Motor neuron (in vitro differentiated cells): Measurements from ENCODE around the gene VIPR2. TPM values are rescaled to one million over a fixed set of nuclear protein-coding genes. Genes with fewer than 3 reads are reported as not detected.
"Not testable (repeated sequence)": the region's sequence is repeated elsewhere in the genome, so short reads cannot be mapped to it uniquely, and the experiment has no call there.

Experiments
- ATAC-seq, 8 experiments: fragments of 200-7000 bp; cut with Tn5 transposase; replicated peaks in 6 of 8; 2 replicates each; pipeline ENCODE4 v1.8.0; 2021; ENCODE audit warnings: mild to moderate bottlenecking in 8 of 8, moderate library complexity in 8 of 8
- H3K27ac ChIP-seq, 2 donors: fragments of 250-450 bp; sonication (Bioruptor Pico); 2 replicates each; pipeline ENCODE4 v1.9.0; 2021; ENCODE audit warnings: antibody characterized with exemption in 2 of 2, mild to moderate bottlenecking in 2 of 2, moderate library complexity in 1 of 2
- H3K4me1 ChIP-seq, 2 donors: fragments of 250-450 bp; sonication (Bioruptor Pico); replicated peaks in 1 of 2; 2 replicates each; pipeline ENCODE4 v1.6.1; 2021; ENCODE audit warnings: antibody characterized with exemption in 2 of 2, mild to moderate bottlenecking in 2 of 2, moderate library complexity in 1 of 2
- H3K4me3 ChIP-seq, 5 donors: fragments of 250-450 bp; sonication (Bioruptor Pico); 2 replicates each; pipeline ENCODE4 v1.9.0; 2021; ENCODE audit warnings: antibody characterized with exemption in 5 of 5, mild to moderate bottlenecking in 5 of 5, moderate library complexity in 4 of 5
- WGBS, 10 experiments: fragments of 450-650 bp; shearing (Covaris generic); methylation state at CpG; one replicate each; pipeline ENCODE4 v1.0.0; 2022; 5-methylcytosine and 5-hydroxymethylcytosine counted together
- in situ Hi-C, 9 experiments: fragments of 400-800 bp; cut with MboI; loops; one replicate each; pipeline ENCODE4 v1.15.0; 2021; ENCODE audit warnings: low sequenced_read_pairs in 9 of 9, low pct_unique_long_range_greater_than_20kb in 2 of 9; ENCODE audit not compliant: unreplicated experiment in 9 of 9
- total RNA-seq, 8 experiments: library from RNA; unstranded; fragments of 300-600 nt; gene quantifications; 2 replicates each; pipeline versions ENCODE4 v1.2.3 to v1.2.4, GENCODE V29; 2022

The VIPR2 gene
- total RNA-seq, 8 experiments from 2014 or later: 0.05 to 2.0 (median 0.73) TPM; not detected in 1

GRCh38 chr7:159007364-159007995 lies 137.2 kb downstream of the VIPR2 start:
- H3K27ac ChIP-seq: no peak overlapping the region
- no peaks in the 10 kb centered on the region for H3K4me1 ChIP-seq
- 21 to 92% (median 73%) methylated on average over 1 to 8 of the region's 19 CpGs; no CpG with 5 or more reads in 3 of the 10 experiments for WGBS, 10 experiments
- in situ Hi-C loops: no loop called here
- no peak for ATAC-seq
- H3K4me3 ChIP-seq: no peak overlapping the region

GRCh38 chr7:159006610-159007130 lies 138.0 kb downstream of the VIPR2 start:
- H3K4me3 ChIP-seq: no peak overlapping the region
- WGBS, 10 experiments: 40 to 94% (median 83%) methylated on average over 1 to 4 of the region's 31 CpGs; no CpG with 5 or more reads in 5 of the 10 experiments
- H3K4me1 ChIP-seq: no peaks in the 10 kb centered on the region
- H3K27ac ChIP-seq: no peak overlapping the region
- ATAC-seq: no peak
- in situ Hi-C loops: no loop called here

- H3K4me1 ChIP-seq, in situ Hi-C loops, H3K4me3 ChIP-seq, H3K27ac ChIP-seq, ATAC-seq: not testable (repeated sequence)
- WGBS, 10 experiments: no CpG with 5 or more reads among the region's 69 CpGs
Observed at GRCh38 chr7:159006022-159006609, 138.6 kb downstream of the VIPR2 start.

- WGBS, 10 experiments: 73 to 100% (median 89%) methylated on average over 1 to 13 of the region's 18 CpGs; no CpG with 5 or more reads in 4 of the 10 experiments
- H3K4me1 ChIP-seq: no peaks in the 10 kb centered on the region
- no peak overlapping the region for H3K27ac ChIP-seq
- no peak for ATAC-seq
- no peak overlapping the region for H3K4me3 ChIP-seq
- in situ Hi-C loops: no loop called here
Observed at GRCh38 chr7:159005618-159006017, 139.0 kb downstream of the VIPR2 start.

- in situ Hi-C loops: no loop called here
- ATAC-seq: peak in 1 of 8 experiments; percentile 46
- 26 to 95% (median 83%) methylated on average over 3 to 10 of the region's 10 CpGs for WGBS, 10 experiments
- Histone ChIP-seq H3K4me3 (no peak overlapping the region), H3K4me1 (no peaks in the 10 kb centered on the region), H3K27ac (no peak overlapping the region)
Observed at GRCh38 chr7:159004411-159004810, 140.3 kb downstream of the VIPR2 start.

- peaks cover 0 to 4% of the 10 kb centered on the region in 2 donors for H3K4me1 ChIP-seq
- H3K27ac ChIP-seq: no peak overlapping the region
- no peak for ATAC-seq
- in situ Hi-C loops: no loop called here
- H3K4me3 ChIP-seq: no peak overlapping the region
- 13 to 94% (median 33%) methylated on average over 3 to 7 of the region's 12 CpGs; no CpG with 5 or more reads in 5 of the 10 experiments for WGBS, 10 experiments
Observed at GRCh38 chr7:159001811-159002210, 142.9 kb downstream of the VIPR2 start.

- in situ Hi-C loops: no loop called here
- Histone ChIP-seq H3K4me3 (no peak overlapping the region), H3K4me1 (peaks cover 0 to 4% of the 10 kb centered on the region in 2 donors), H3K27ac (no peak overlapping the region)
- no peak for ATAC-seq
- WGBS, 10 experiments: 50 to 90% (median 63%) methylated on average over 1 to 18 of the region's 21 CpGs; no CpG with 5 or more reads in 2 of the 10 experiments
Observed at GRCh38 chr7:159000859-159001435, 143.7 kb downstream of the VIPR2 start.

GRCh38 chr7:159000070-159000469 lies 144.6 kb downstream of the VIPR2 start:
- Histone ChIP-seq H3K27ac (no peak overlapping the region), H3K4me1 (peaks cover 0 to 4% of the 10 kb centered on the region in 2 donors), H3K4me3 (no peak overlapping the region)
- no peak for ATAC-seq
- WGBS, 10 experiments: 19 to 84% (median 72%) methylated on average over 1 to 9 of the region's 13 CpGs; no CpG with 5 or more reads in 2 of the 10 experiments
- in situ Hi-C loops: no loop called here

GRCh38 chr7:158999496-158999895 lies 145.2 kb downstream of the VIPR2 start:
- ATAC-seq: no peak
- WGBS, 10 experiments: 77 to 100% (median 88%) methylated on average over 1 to 18 of the region's 21 CpGs; no CpG with 5 or more reads in 6 of the 10 experiments

GRCh38 chr7:158998261-158998660 lies 146.4 kb downstream of the VIPR2 start:
- no CpG with 5 or more reads among the region's 9 CpGs for WGBS, 10 experiments
- H3K27ac ChIP-seq, H3K4me1 ChIP-seq, ATAC-seq, H3K4me3 ChIP-seq, in situ Hi-C loops: not testable (repeated sequence)

More at GRCh38 chr7:158999496-158999895, 145.2 kb downstream of the VIPR2 start:
- Histone ChIP-seq H3K4me3 (no peak overlapping the region), H3K4me1 (peaks cover 0 to 4% of the 10 kb centered on the region in 2 donors), H3K27ac (no peak overlapping the region)
- in situ Hi-C loops: no loop called here

GRCh38 chr7:158997471-158997870 lies 147.2 kb downstream of the VIPR2 start:
- in situ Hi-C loops: no loop called here

GRCh38 chr7:158997110-158997453 lies 147.6 kb downstream of the VIPR2 start:
- in situ Hi-C loops: no loop called here
- peak overlapping the region in 3 of 5 donors; percentile 7 to 12 (median 9) for H3K4me3 ChIP-seq
- 14 to 81% (median 64%) methylated on average over 7 to 22 of the region's 32 CpGs; no CpG with 5 or more reads in 7 of the 10 experiments for WGBS, 10 experiments

More at GRCh38 chr7:158997471-158997870, 147.2 kb downstream of the VIPR2 start:
- no peak overlapping the region for H3K27ac ChIP-seq
- H3K4me1 ChIP-seq: peaks cover 0 to 4% of the 10 kb centered on the region in 2 donors
- ATAC-seq: peak in 2 of 8 experiments; percentile 76 to 81
- WGBS, 10 experiments: 4 to 100% (median 60%) methylated on average over 1 to 4 of the region's 22 CpGs; no CpG with 5 or more reads in 7 of the 10 experiments
- peak overlapping the region in 1 of 5 donors; percentile 7 for H3K4me3 ChIP-seq

More at GRCh38 chr7:158997110-158997453, 147.6 kb downstream of the VIPR2 start:
- ATAC-seq: peak in 2 of 8 experiments; percentile 53 to 57
- Histone ChIP-seq H3K4me1 (peaks cover 0 to 4% of the 10 kb centered on the region in 2 donors), H3K27ac (no peak overlapping the region)
